GM18519 (cell line): ENCODE measurements around the gene SMIM31.

ENCODE experiments used
- ATAC-seq: cut with Tn5 transposase; IDR thresholded peaks from one replicate; pipeline ENCODE4 v1.9.1; 2021; ENCODE audit warnings: mild to moderate bottlenecking, moderate library complexity; ENCODE audit not compliant: unreplicated experiment, low FRiP score

Gene SMIM31

DNA sequence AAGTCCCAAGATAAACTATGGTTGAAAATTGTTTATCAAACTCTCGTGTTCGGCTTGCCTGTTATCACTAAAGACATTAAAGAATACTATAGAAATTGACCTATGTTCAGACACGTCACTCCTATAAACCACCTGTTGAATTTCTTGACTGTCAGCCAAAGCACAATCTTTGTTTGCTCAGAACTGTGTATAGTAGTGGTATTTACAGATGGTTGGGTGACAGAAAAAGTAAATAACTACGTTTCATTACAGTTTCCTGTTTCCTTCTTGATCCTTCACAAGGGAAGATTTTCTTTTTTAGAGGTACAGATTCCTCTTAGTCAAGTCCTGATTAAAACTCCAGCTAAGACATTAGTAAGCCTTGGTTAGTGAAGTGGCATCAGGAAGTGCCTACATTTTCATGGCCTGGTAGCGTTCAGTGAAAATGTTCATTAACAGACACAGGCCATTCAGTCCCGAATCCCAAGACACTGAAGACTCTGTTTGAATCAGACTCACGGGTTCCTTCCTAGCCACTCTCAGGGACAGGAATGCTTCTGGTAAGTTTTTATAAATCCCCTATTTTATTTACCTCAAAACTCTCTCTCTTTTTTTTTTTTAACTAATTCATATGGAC is at the start of gene SMIM31:
Gene SMIM31 (plus strand): TSS at position 259 of the 616 bp plus-strand sequence. CDS start 16,313 bp downstream, outside the sequence.
- ATAC-seq = no peak

DNA sequence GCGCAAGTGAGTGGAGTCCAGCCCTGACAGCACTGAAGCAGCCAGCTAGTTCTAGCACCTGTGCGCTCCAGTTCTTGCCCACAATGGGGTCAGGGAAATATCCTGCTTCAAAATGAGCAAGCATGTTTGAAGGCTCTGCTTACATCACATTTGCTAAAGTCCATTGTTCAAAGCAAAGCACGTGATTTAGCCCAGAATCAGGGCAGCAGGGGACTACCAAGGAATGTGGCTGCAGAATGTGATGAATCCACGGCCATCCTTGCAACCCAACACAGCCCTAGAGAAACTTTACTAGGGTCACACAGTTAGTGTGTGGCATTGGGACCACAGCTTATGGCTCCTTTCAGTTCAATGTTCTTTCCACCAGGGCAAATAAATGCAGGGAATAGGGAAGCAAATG is 47.3 kb upstream of the SMIM31 start:
- no peak for ATAC-seq

GRCh38 chr4:164716901-164717300 is 37.0 kb upstream of the SMIM31 start:
- no peak for ATAC-seq

GRCh38 chr4:164718827-164719226 is 35.1 kb upstream of the SMIM31 start:
- ATAC-seq = no peak

GRCh38 chr4:164725066-164725465 is 28.9 kb upstream of the SMIM31 start:
- ATAC-seq = no peak

DNA sequence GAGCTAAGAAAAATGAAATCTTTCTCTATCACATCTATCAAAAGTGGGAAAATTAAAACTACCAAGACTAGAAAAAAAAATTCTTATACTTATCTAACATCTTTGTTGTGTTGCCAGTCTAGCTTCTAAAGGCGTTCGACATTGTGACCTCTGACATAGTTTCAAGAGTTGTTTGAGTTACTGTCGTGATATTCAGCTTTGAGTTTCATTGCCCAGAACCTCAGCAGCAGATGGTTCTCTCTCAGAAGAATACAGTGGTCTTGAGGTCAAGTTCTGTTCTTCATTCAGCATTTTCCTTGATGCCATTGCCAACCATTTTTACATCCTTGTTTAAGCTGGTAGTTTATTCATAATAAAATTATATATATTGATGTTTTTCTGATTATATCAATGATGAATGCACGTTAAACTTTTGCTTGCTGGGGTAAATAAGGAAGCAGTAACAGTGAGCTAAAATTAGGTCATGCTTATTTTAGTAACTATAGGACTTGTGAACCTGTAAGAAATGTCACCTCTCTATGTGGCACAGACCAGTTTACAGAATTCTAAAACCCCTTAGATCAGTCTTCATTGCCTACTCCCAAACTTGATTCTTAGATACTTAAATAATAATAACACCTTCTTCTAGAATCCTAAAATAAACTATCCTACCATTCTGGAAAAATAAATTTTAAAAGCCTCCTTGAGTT is 23.1 kb upstream of the SMIM31 start:
- no peak for ATAC-seq

DNA sequence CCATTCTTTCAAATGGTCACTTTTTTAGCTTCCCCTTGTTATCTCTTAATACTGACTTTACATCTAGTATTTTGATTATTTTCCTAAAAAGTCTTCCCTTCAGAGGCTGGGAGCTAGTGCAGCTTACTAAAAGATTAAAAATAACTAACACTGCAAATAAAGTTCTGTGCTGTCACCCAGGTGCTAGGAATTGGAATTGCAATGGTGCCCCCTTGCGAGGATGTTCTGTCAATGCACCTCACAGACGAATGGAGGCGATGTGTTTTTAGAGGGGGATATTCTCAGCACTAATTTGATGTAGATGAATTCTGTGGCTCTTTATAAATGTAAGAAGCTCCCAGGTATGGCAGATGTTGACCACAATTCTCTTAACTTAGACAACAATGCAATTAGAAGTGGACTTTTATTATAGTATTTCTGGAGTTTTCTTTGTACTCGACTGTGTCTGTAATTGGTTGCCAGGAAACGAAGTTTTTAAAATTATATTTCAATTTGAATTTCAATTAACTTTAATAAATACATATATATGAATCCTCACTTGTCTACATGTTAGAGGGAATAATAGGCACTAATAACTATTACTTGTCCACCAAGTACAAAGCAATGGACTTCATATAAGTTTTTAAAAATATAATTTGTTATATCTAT is 22.0 kb upstream of the SMIM31 start:
- peak; percentile 62 for ATAC-seq

- ATAC-seq = peak; percentile 71
Observed at GRCh38 chr4:164734484-164734883, 19.4 kb upstream of the SMIM31 start.

GRCh38 chr4:164748375-164748774 is 5.6 kb upstream of the SMIM31 start:
- ATAC-seq = no peak

- ATAC-seq = no peak
Observed at GRCh38 chr4:164755432-164755831, 1.5 kb downstream of the SMIM31 start.

DNA sequence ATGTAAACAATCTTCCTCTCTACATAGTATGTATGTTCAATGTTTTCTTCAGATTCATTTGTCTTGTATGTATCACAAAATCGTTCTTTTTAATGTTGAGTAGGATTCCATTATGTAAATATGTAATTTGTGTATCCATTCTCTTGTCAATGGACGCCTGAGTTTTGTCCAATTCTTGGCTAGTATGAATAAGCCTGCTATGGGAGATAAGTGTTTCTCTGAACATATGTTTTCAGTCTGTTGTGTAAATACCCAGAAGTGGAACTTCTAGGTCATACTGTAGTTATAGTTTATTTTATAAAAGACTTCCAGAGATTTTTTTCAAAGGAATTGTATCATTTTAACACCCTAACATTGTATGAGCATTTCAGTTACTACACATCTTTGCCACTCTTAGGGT is 2.8 kb downstream of the SMIM31 start:
- ATAC-seq = no peak

DNA sequence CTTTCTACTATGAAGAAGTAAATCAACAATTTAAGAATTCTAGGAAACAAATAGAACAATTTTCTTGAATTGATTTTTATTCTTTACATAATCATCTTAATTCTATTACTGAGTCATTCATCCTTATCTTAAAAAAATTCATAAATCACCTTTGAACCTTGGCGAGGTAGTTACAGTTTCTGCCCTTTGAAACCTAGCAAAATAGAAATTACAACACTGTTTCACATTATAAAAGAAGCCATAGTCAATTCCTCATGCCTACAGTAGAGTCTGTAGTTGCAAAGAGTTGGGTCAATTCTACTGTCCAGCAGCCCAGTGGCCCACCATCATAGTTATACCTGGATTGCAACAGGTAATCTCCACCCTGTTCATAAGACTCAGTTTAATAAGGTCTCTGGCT is 7.3 kb downstream of the SMIM31 start:
- ATAC-seq = no peak

GRCh38 chr4:164761746-164762275 is 7.9 kb downstream of the SMIM31 start:
- ATAC-seq = no peak

GRCh38 chr4:164765096-164765495 is 11.2 kb downstream of the SMIM31 start:
- no peak for ATAC-seq

DNA sequence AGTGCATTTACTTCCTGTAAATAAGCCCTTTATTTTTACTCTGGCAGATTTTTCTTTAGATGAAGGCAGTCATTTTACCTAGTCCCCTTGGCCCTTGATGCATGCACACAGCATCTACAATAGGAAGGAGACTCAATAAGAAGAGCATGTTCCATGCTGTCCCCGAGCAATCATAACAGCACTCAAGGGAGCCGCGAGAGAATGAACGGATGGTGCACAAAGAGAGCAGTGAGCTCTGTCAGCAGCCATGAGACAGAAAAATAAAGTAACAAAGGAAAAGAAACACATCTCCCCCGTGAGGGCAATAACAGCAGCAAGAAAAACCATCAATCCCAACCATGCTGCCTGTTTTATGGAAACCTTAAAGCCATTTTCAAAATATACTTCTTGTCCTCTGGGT is 11.9 kb downstream of the SMIM31 start:
- no peak for ATAC-seq

DNA sequence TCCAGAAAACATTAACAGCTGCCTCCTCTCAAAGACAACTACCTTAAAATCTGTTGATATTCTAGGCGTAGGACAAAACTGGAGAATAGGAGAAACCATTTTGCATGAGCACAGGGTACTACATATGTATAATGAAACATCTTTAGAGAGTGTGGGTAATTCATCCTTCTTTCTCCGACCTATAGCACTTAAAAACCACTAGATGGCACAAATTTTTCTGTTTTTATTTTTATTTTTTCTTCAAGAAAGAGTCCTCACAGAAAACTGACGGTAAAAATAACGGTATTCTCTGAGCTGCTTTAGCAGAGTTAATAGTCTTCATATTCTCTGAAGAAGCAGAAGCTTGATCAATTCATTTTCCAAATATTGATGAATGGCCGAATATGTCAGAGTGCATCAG is 14.6 kb downstream of the SMIM31 start:
- no peak for ATAC-seq

DNA sequence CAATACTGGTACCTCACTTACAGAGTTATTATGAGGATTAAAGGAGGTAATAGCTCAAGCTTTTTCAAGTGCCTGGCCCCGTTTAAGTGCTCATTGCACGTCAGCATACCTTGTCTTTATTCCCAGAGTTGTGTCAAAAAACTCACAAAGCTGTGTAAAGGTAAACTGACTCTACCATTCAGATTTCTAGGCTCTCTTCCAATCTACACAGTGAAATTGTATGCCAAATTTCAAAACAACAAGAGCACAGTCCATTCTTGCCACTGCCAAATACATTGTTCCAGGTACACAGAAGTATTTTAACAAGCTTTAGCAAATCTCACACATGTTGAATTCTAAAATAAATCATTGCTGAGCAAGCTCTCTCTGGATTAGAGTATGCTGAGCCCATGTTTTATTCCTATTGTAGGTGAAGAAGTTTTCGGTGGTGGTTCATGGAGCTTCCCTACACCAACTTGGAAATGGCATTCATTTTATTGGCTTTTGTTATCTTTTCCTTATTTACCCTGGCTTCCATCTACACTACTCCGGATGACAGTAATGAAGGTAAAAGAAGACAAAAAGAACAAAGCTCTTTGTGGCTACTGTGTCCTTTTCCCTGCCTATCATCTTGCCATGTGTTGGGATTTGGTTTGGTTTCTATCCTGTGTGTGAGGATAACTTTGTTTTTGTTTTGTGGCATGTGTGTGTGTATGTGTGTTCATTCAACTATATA is 16.2 kb downstream of the SMIM31 start:
- ATAC-seq = no peak

- ATAC-seq = no peak
Observed at GRCh38 chr4:164771088-164771487, 17.2 kb downstream of the SMIM31 start.

DNA sequence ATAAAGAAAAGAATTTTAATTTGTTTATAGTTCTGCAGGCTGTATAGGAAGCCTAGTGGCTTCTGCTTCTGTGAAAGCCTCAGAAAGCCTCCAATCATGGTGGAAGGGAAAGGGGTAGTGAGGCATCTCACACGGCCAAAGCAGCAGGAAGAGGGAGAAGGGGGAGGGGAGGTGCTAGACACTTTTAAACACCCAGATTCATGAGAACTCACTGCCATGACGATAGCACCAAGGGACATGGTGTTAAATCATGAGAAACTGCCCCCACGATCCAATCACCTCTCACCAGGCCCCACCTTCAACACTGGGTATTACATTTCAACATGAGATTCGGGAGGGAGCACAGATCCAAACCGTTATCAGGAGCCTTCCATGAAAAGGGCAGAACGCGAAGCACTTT is 18.1 kb downstream of the SMIM31 start:
- ATAC-seq = no peak

- ATAC-seq = no peak
Observed at GRCh38 chr4:164779080-164779479, 25.1 kb downstream of the SMIM31 start.

- peak; percentile 53 for ATAC-seq
Observed at GRCh38 chr4:164779811-164780216, 25.9 kb downstream of the SMIM31 start.
